ENCODE results near the gene SIAH2.

DNA sequence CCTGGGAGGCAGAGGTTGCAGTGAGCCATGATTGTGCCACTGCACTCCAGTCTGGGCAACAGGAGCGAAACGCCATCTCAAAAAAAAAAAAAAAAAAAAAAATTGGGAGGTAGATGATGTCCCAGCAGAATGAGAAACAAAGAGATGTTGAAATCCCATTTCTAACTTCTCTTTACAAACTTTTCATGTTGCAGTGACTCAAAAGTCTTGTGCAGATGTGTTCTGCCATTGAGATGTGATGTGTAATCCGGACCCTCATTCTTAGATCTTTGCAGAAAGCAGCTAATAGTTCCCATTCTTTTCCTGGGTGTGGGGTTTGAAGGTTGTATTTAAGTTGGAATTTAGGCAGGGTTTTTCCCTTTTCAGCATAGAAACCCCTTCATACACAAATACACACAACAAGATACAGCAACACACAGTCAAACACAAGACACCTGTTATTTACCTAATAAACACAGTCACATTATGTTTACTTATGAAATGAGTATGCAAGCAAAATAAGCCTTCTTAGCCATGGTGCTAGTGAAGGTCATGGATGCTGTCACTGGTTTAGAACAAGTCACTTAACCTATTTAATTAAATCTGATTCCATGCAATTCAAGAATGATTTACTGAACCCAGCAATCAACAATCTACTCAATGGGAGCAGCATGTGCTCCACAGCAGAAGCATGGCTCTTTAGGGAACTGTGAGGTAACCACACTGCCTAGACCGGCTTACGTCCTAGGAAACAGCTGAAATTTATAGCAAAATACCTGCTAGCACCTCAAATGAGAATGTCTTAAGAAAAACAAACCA lies 14.9 kb downstream of the SIAH2 start:
- TF ChIP-seq POLR2A (IDR thresholded peaks at IDR 0.05; ENCODE audit: low read depth, low read length) (no peak), POLR2AphosphoS5 (IDR thresholded peaks at IDR 0.05; ENCODE audit: low read depth, low read length) (no peak), TAF1 (IDR thresholded peaks at IDR 0.05; ENCODE audit: borderline replicate concordance, low read depth, low read length) (no peak)

Measured in GM12892 (cell line).